Transverse colon (tissue), 4 donors: ENCODE measurements around the gene GJD4. TPM values are rescaled to one million over a fixed set of nuclear protein-coding genes. Genes with fewer than 3 reads are reported as not detected.

Experiments
- DNase-seq: peaks from one replicate; pipeline ENCODE4 v3.0.0-alpha.2; 2019
- H3K27ac ChIP-seq, 4 donors: fragments of 200-600 bp; sonication (generic); 2 replicates each; pipeline ENCODE4 v1.5.1; 2016 to 2018; ENCODE audit warnings: inconsistent platforms in 4 of 4
- H3K27me3 ChIP-seq: fragments of 200-600 bp; sonication (generic); 2 replicates; pipeline ENCODE4 v1.5.1; 2017; ENCODE audit warnings: inconsistent platforms
- H3K36me3 ChIP-seq, 4 donors: fragments of 200-600 bp; sonication (generic); 2 replicates each; pipeline ENCODE4 v1.5.1; 2017 to 2019; ENCODE audit warnings: inconsistent platforms in 4 of 4
- H3K4me1 ChIP-seq, 4 donors: fragments of 200-600 bp; sonication (generic); 2 replicates each; pipeline ENCODE4 v1.5.1; 2017 to 2020; ENCODE audit warnings: inconsistent platforms in 4 of 4
- H3K4me3 ChIP-seq, 4 donors: fragments of 200-600 bp; sonication (generic); 1 replicate in 1 of 4; 2 replicates in 3 of 4; pipeline versions ENCODE4 v1.5.1 to v1.6.1; 2017 to 2019; ENCODE audit warnings: inconsistent platforms in 4 of 4
- H3K9me3 ChIP-seq, 2 donors: fragments of 200-600 bp; sonication (generic); 2 replicates each; pipeline ENCODE4 v1.5.1; 2017 to 2019; ENCODE audit warnings: inconsistent platforms in 2 of 2
- EP300 ChIP-seq: sonication (generic); formaldehyde crosslinking; IDR thresholded peaks from one replicate; pipeline ENCODE4 v1.6.1; 2017; ENCODE audit warnings: antibody characterized with exemption, low read depth
- POLR2A ChIP-seq: fragments of 450-650 bp; IDR thresholded peaks from one replicate; pipeline ENCODE4 v1.6.1; 2016; ENCODE audit warnings: antibody characterized with exemption, mild to moderate bottlenecking, moderate library complexity
- POLR2AphosphoS5 ChIP-seq, 3 donors: sonication (generic); formaldehyde crosslinking; IDR thresholded peaks; one replicate each; pipeline ENCODE4 v1.6.1; 2016; ENCODE audit warnings: antibody characterized with exemption in 3 of 3
- WGBS, 2 donors: methylation state at CpG; one replicate each; pipeline ENCODE4 v1.1.5; 2018; ENCODE audit warnings: low coverage in 1 of 2; 5-methylcytosine and 5-hydroxymethylcytosine counted together
- in situ Hi-C, 4 donors: fragments of 200-750 bp; cut with MboI; loops; one replicate each; pipeline versions ENCODE4 v1.15.0 to v1.15.1; 2017; ENCODE audit warnings: low sequenced_read_pairs in 3 of 4, low pct_ligation_motif_present in 1 of 4, low pct_unique_long_range_greater_than_20kb in 1 of 4
- intact Hi-C: fragments of 100-400 bp; cut with DNase I; formaldehyde crosslinking; loops from one replicate; pipeline ENCODE4 v1.15.1; 2023; ENCODE audit warnings: low total_unique reads
- total RNA-seq, 4 donors: library from RNA; depleted of rRNA; stranded (reverse); fragments of >200 nt; gene quantifications; one replicate each; pipeline ENCODE4 v1.1.0, GENCODE V29; 2016
- TF ChIP-seq, protein P1 (sequence below), 5 experiments: fragments of 200-600 bp in 3 of 5; fragments of 450-650 bp in 2 of 5; sonication (generic) in 3 of 5; IDR thresholded peaks; 1 replicate in 2 of 5; 2 replicates in 3 of 5; pipeline ENCODE4 v1.5.1; 2016 to 2017; ENCODE audit warnings: antibody characterized with exemption in 5 of 5, inconsistent platforms in 3 of 5, mild to moderate bottlenecking in 2 of 5, moderate library complexity in 1 of 5

Gene GJD4
- total RNA-seq, 4 donors from 2014 or later = not detected

DNA sequence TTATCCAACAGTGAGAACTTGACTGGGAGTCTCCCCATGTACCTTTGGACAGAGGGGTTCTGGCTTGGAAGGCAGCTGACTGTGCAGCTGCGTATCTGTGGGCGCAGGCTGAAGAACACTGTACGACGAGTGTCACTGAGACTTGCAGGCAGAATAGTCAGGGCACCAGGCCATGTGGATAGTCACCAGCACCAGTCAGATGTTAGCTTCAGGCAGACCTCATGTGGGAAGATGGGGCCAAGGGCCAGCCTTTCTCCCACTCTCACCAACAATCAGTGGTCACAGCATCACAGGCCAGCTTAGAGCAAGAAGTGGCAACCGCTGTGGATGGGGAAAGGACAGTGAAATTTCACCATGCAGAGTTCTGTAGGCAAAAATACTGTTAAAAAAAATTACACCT is 43.4 kb upstream of the GJD4 start:
- WGBS, 2 donors = 94 to 100% methylated on average over 1 to 5 of the region's 5 CpGs
- in situ Hi-C loops = loop anchor here in 3 of 4 donors (25.0 kb wide), 2 partner anchors 324 to 449 kb away; no protein-coding TSS in a partner anchor
- intact Hi-C loops = no loop called here

DNA sequence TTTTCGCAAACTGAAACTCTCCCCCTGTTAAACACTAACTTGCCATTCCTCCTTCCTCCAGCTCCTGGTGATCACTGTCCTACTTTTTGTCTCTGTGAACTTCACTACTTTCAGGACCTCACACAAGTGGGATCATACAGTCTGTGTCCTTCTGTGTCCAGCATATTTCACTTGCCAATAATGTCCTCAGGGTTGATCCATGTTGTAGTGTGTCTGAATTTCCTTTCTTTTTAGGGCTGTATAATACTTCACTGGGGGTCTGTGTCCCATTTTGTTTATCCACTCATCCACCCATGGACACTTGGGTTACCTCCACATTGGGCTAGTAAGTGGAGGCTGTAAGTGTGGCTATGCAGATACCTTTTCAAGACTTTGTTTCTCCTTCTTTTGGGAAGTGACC is 42.7 kb upstream of the GJD4 start:
- intact Hi-C loops = no loop called here

More for the DNA sequence above, 43.4 kb upstream of the GJD4 start:
- H3K4me1 ChIP-seq = peaks cover 0 to 21% (median 7%) of the 10 kb centered on the region in 4 donors
- H3K27me3 ChIP-seq = no peaks in the 10 kb centered on the region
- H3K27ac ChIP-seq = no peak overlapping the region
- peaks cover 0 to 9% (median 0%) of the 10 kb centered on the region in 4 donors for H3K36me3 ChIP-seq
- H3K4me3 ChIP-seq = no peak overlapping the region
- H3K9me3 ChIP-seq = no peaks in the 10 kb centered on the region
- no peak for DNase-seq
- TF ChIP-seq POLR2A (no peak), EP300 (no peak), POLR2AphosphoS5 (IDR thresholded peaks at IDR 0.05) (no peak)
- TF ChIP-seq, protein P1, sequence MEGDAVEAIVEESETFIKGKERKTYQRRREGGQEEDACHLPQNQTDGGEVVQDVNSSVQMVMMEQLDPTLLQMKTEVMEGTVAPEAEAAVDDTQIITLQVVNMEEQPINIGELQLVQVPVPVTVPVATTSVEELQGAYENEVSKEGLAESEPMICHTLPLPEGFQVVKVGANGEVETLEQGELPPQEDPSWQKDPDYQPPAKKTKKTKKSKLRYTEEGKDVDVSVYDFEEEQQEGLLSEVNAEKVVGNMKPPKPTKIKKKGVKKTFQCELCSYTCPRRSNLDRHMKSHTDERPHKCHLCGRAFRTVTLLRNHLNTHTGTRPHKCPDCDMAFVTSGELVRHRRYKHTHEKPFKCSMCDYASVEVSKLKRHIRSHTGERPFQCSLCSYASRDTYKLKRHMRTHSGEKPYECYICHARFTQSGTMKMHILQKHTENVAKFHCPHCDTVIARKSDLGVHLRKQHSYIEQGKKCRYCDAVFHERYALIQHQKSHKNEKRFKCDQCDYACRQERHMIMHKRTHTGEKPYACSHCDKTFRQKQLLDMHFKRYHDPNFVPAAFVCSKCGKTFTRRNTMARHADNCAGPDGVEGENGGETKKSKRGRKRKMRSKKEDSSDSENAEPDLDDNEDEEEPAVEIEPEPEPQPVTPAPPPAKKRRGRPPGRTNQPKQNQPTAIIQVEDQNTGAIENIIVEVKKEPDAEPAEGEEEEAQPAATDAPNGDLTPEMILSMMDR (IDR thresholded peaks at IDR 0.05) = no peak

DNA sequence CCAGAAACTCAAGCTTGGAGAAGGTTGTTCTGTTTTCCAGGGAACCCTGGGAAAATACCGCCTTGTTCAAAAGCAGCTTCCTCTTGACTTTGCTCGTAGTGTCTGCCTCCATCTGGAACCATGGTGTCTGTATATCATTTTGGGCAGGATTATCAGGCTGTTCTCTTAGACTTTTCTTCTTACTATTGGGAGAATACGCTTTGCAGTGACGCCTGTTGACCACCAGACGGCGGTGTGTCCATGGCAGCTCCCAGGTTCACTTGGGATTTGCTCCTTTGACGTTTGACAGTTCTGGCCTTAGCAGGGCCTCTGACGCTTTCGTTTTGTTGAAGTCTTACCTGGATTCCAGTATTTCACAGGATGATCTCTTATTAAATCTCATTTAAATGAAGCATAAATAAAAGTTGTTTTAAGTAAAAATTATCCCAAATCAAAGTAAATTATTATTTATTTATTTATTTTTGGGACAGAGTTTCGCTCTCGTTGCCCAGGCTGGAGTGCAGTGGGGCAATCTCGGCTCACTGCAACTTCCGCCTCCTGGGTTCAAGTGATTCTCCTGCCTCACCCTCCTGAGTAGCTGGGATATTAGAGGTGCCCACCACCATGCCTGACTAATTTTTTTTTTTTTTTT is 41.8 kb upstream of the GJD4 start:
- H3K27ac ChIP-seq = no peak overlapping the region
- H3K36me3 ChIP-seq = peaks cover 0 to 12% (median 0%) of the 10 kb centered on the region in 4 donors
- H3K27me3 ChIP-seq = no peaks in the 10 kb centered on the region
- in situ Hi-C loops (loop anchor here in 3 of 4 donors (25.0 kb wide), 2 partner anchors 326 to 451 kb away; no protein-coding TSS in a partner anchor), intact Hi-C loops (no loop called here)
- DNase-seq = peak; percentile 60
- TF ChIP-seq, protein P1 (IDR thresholded peaks at IDR 0.05) = peak; percentile 87 to 98 (median 97)
- TF ChIP-seq POLR2AphosphoS5 (IDR thresholded peaks at IDR 0.05) (no peak), EP300 (no peak), POLR2A (no peak)
- H3K9me3 ChIP-seq = no peaks in the 10 kb centered on the region
- no peak overlapping the region for H3K4me3 ChIP-seq
- H3K4me1 ChIP-seq = peaks cover 0 to 21% (median 7%) of the 10 kb centered on the region in 4 donors
- WGBS, 2 donors = 44 to 47% methylated on average over 12 to 13 of the region's 13 CpGs

More for the DNA sequence above, 42.7 kb upstream of the GJD4 start:
- no peak for DNase-seq
- Histone ChIP-seq H3K27me3 (no peaks in the 10 kb centered on the region), H3K4me3 (no peak overlapping the region), H3K4me1 (peaks cover 0 to 21% (median 7%) of the 10 kb centered on the region in 4 donors), H3K36me3 (peaks cover 0 to 12% (median 0%) of the 10 kb centered on the region in 4 donors), H3K27ac (no peak overlapping the region), H3K9me3 (no peaks in the 10 kb centered on the region)
- in situ Hi-C loops = loop anchor here in 3 of 4 donors (25.0 kb wide), 2 partner anchors 325 to 450 kb away; no protein-coding TSS in a partner anchor
- TF ChIP-seq, protein P1 (IDR thresholded peaks at IDR 0.05) = no peak
- TF ChIP-seq POLR2A = no peak
- no peak for TF ChIP-seq POLR2AphosphoS5 (IDR thresholded peaks at IDR 0.05)
- no peak for TF ChIP-seq EP300
- 98 to 100% methylated on average over 1 of the region's 1 CpG for WGBS, 2 donors

DNA sequence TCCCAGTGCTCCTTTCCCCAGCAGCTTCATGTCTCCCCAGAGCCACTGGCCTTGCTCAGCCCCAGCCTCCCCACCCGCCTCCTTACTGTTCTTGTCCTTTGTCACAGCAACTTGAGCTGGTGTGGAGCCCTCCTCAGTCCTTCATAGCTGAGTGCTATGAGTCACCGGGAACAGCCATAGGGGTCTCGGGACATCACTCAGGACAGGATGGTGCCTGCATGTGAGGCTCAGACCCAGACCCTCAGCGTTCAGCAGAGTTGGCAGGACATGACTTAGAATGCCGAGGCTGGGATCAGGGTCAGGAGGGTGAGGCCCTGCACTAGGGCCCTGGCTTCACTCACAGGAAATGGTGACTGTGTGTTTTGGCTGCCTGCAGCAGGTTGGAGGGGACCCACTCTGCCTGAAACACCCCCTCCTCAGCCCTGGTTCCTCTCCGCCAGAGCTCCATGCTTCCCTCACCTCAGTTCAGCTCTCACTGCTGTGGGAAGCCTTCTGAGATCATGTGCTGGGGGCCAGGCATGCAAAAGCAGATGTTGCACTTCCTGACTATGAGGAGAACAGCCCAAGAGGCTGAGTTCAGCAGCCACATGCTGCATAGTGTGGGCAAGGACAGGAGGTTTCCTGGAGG is 40.7 kb upstream of the GJD4 start:
- 78% methylated on average over 6 of the region's 6 CpGs; no CpG with 5 or more reads in 1 of the 2 donors for WGBS, 2 donors
- peaks cover 0 to 21% (median 7%) of the 10 kb centered on the region in 4 donors for H3K4me1 ChIP-seq
- no peaks in the 10 kb centered on the region for H3K27me3 ChIP-seq
- peak; percentile 17 for DNase-seq
- peaks cover 0 to 16% (median 3%) of the 10 kb centered on the region in 4 donors for H3K36me3 ChIP-seq
- H3K4me3 ChIP-seq = no peak overlapping the region
- H3K9me3 ChIP-seq = no peaks in the 10 kb centered on the region
- intact Hi-C loops = no loop called here
- H3K27ac ChIP-seq = peak overlapping the region in 2 of 4 donors; percentile 6 to 18
- TF ChIP-seq EP300 = no peak
- TF ChIP-seq, protein P1 (IDR thresholded peaks at IDR 0.05) = no peak
- no peak for TF ChIP-seq POLR2A
- TF ChIP-seq POLR2AphosphoS5 (IDR thresholded peaks at IDR 0.05) = no peak
- in situ Hi-C loops = loop anchor here in 3 of 4 donors (25.0 kb wide), 2 partner anchors 327 to 452 kb away; no protein-coding TSS in a partner anchor
